Left renal pelvis (tissue), 4 donors: ENCODE results near the gene FAM135A. TPM values are rescaled to one million over a fixed set of nuclear protein-coding genes. Genes with fewer than 3 reads are reported as not detected.
"Not testable (repeated sequence)": the region's sequence is repeated elsewhere in the genome, so short reads cannot be mapped to it uniquely, and the experiment has no call there.

Source experiments
- DNase-seq, 4 donors: peaks; one replicate each; pipeline ENCODE4 v3.0.0-alpha.2; 2013; ENCODE audit warnings: low read depth in 4 of 4, low spot score in 3 of 4
- polyA plus RNA-seq, 4 donors: library from polyadenylated mRNA; unstranded; fragments of 120-200 nt; gene quantifications; one replicate each; pipeline ENCODE4 v1.2.1, GENCODE V29; 2013; ENCODE audit not compliant: insufficient read length in 4 of 4

Gene FAM135A
- polyA plus RNA-seq, 4 donors = 18.4 to 37.3 (median 30.3) TPM

GRCh38 chr6:70530023-70530422, 116.7 kb downstream of the FAM135A start:
- no peak for DNase-seq

- no peak for DNase-seq
Observed at GRCh38 chr6:70531133-70531532, 117.8 kb downstream of the FAM135A start.

- no peak for DNase-seq
Observed at GRCh38 chr6:70537266-70537665, 124.0 kb downstream of the FAM135A start.

- DNase-seq = no peak
Observed at GRCh38 chr6:70538376-70538775, 125.1 kb downstream of the FAM135A start.

GRCh38 chr6:70547313-70547712, 134.0 kb downstream of the FAM135A start:
- no peak for DNase-seq

GRCh38 chr6:70547905-70548304, 134.6 kb downstream of the FAM135A start:
- DNase-seq = no peak

- no peak for DNase-seq
Observed at GRCh38 chr6:70549327-70549726, 136.0 kb downstream of the FAM135A start.

- no peak for DNase-seq
Observed at GRCh38 chr6:70551566-70551965, 138.3 kb downstream of the FAM135A start.

- DNase-seq = not testable (repeated sequence)
Observed at GRCh38 chr6:70552286-70552940, 139.1 kb downstream of the FAM135A start.

- no peak for DNase-seq
Observed at GRCh38 chr6:70552974-70553373, 139.7 kb downstream of the FAM135A start.

- DNase-seq = no peak
Observed at GRCh38 chr6:70557998-70558397, 144.7 kb downstream of the FAM135A start.

- not testable (repeated sequence) for DNase-seq
Observed at GRCh38 chr6:70562401-70562800, 149.1 kb downstream of the FAM135A start.

- DNase-seq = no peak
Observed at GRCh38 chr6:70563530-70563929, 150.2 kb downstream of the FAM135A start.

GRCh38 chr6:70566751-70567382, 153.6 kb downstream of the FAM135A start, which contains the start of gene SDHAF4:
Gene SDHAF4, plus strand, starts transcription at chr6:70566930. Its CDS starts 11 bp downstream, at chr6:70566941.
- peak; percentile 73 to 80 (median 76) for DNase-seq

GRCh38 chr6:70574643-70575042, 161.3 kb downstream of the FAM135A start:
- no peak for DNase-seq

- no peak for DNase-seq
Observed at GRCh38 chr6:70575899-70576495, 162.7 kb downstream of the FAM135A start.

- DNase-seq = no peak
Observed at GRCh38 chr6:70586114-70586513, 172.8 kb downstream of the FAM135A start.

- no peak for DNase-seq
Observed at GRCh38 chr6:70590400-70590799, 177.1 kb downstream of the FAM135A start.

GRCh38 chr6:70592391-70593117, 179.2 kb downstream of the FAM135A start:
- no peak for DNase-seq

GRCh38 chr6:70593118-70593486, 179.8 kb downstream of the FAM135A start:
- no peak for DNase-seq

- no peak for DNase-seq
Observed at GRCh38 chr6:70599187-70599586, 185.9 kb downstream of the FAM135A start.
